ENCODE data around the gene SCGB1C1. TPM values are rescaled to one million over a fixed set of nuclear protein-coding genes. Genes with fewer than 3 reads are reported as not detected.

The SCGB1C1 gene
- total and polyA plus RNA-seq, 2 of the 8 experiments (the other 6 are each of a cell fraction or from before 2014, with no cell fraction given) = not detected

DNA sequence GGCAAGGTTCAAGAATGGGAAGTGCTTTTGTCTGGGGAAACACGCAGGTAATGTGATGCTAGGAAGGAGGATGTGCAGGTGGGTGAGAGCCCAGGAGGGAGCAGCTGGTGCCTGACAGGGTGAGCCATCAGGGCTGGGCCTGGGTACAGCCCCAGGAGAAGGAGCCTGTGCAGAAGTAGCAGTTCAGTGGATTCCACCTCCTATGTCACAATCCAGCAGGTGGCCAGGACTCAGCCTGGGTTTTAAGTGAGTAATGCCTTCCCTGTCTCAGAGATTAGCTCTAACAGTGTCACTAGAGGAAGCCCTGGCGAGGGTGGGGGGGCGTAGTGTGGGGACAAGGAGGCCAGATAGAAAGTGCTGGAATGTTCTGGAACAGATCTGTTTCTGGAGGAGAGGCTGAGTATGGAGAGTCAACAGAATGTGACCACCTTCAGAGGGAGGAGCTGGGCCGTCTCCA, 22.7 kb downstream of the SCGB1C1 start:
- Histone ChIP-seq H4K8ac (ENCODE audit: extremely low read depth, insufficient read depth, low read length) (no peak overlapping the region), H2AK5ac (ENCODE audit: low read depth, low read length) (no peak overlapping the region), H3K4me2 (ENCODE audit: insufficient read depth in 1 of 2, low read depth in 2 of 2, low read length in 2 of 2) (no peak overlapping the region), H3K56ac (replicated peaks; ENCODE audit: insufficient read length, low read depth, low read length) (no peak overlapping the region), H2AFZ (ENCODE audit: low read length) (no peak overlapping the region), H3K36me3 (ENCODE audit: control insufficient read depth in 2 of 4, insufficient read depth in 4 of 4, low read length in 3 of 4) (peaks cover 25 to 46% (median 33%) of the 10 kb centered on the region in 4 experiments), H3K14ac (ENCODE audit: insufficient read length) (no peak overlapping the region), H3K9ac (replicated peaks in 1 of 4; ENCODE audit: extremely low read depth in 1 of 4, low read depth in 3 of 4, low read length in 3 of 4) (no peak overlapping the region), H3K9me3 (ENCODE audit: insufficient read depth in 2 of 2, low read depth in 1 of 2, low read length in 1 of 2) (no peaks in the 10 kb centered on the region), H2BK15ac (ENCODE audit: low read length) (no peak overlapping the region), H3K79me2 (ENCODE audit: control insufficient read depth in 1 of 2, insufficient read depth in 2 of 2, low read length in 2 of 2) (peaks cover 0 to 2% of the 10 kb centered on the region in 2 experiments; a peak in 1 of 4 replicates), H3K27me3 (replicated peaks in 1 of 4; ENCODE audit: control insufficient read depth in 3 of 4, extremely low read depth in 1 of 4, insufficient read depth in 3 of 4, low read length in 3 of 4) (no peaks in the 10 kb centered on the region), H3K18ac (ENCODE audit: extremely low read depth, low read length) (no peak overlapping the region), H3K4me3 (ENCODE audit: extremely low read depth in 1 of 4, insufficient read depth in 2 of 4, low read depth in 3 of 4, low read length in 4 of 4) (no peak overlapping the region), H2BK5ac (ENCODE audit: low read depth, low read length) (no peak overlapping the region), H3K23me2 (ENCODE audit: low read depth, low read length) (no peaks in the 10 kb centered on the region), H3K4ac (replicated peaks; ENCODE audit: insufficient read length, low read depth, low read length) (no peak overlapping the region), H2BK20ac (ENCODE audit: low read length) (no peak overlapping the region), H3K79me1 (ENCODE audit: low read depth, low read length) (no peaks in the 10 kb centered on the region), H4K20me1 (replicated peaks in 1 of 2; ENCODE audit: control insufficient read depth in 1 of 2, insufficient read depth in 2 of 2, low read length in 2 of 2) (peaks cover 0 to 1% of the 10 kb centered on the region in 2 experiments), H3K4me1 (replicated peaks in 1 of 4; ENCODE audit: control insufficient read depth in 3 of 4, insufficient read depth in 4 of 4, low read length in 3 of 4) (no peaks in the 10 kb centered on the region), H4K5ac (ENCODE audit: insufficient read length, low read depth, low read length) (no peak overlapping the region), H4K91ac (replicated peaks; ENCODE audit: insufficient read length, low read length) (no peak overlapping the region), H3K23ac (ENCODE audit: insufficient read length) (no peak overlapping the region), H3K27ac (ENCODE audit: low read depth, low read length) (no peak overlapping the region), H2BK12ac (ENCODE audit: low read depth, low read length) (no peak overlapping the region), H2BK120ac (replicated peaks; ENCODE audit: low read depth, low read length) (no peak overlapping the region)
- DNase-seq (ENCODE audit: low read depth in 1 of 2, low spot score in 2 of 2) = no peak
- 94% methylated on average over 4 of the region's 4 CpGs; no CpG with 5 or more reads in 1 of the 2 experiments for WGBS, 2 experiments (ENCODE audit: extremely low coverage in 1 of 2, insufficient coverage in 1 of 2, insufficient read length in 1 of 2, insufficient replicate concordance in 2 of 2, low coverage in 1 of 2, low lambda C conversion rate in 2 of 2, missing lambda C conversion rate in 1 of 2)
- ChIA-PET POLR2A (ENCODE audit: partially characterized antibody) (interaction anchor here (0.8 to 8.7 kb wide), 6 partner anchors 8 to 155 kb away, joined by 3 to 99 read pairs (median 6); partner anchors contain the start of genes B4GALNT4, BET1L, IFITM5 and RIC8A), CTCF (ENCODE audit: partially characterized antibody) (interaction anchor here (0.7 to 2.1 kb wide), 8 partner anchors 9 to 148 kb away, joined by 3 to 8 read pairs (median 4); no protein-coding TSS in a partner anchor)
- no peak for FAIRE-seq
- no peak for TF ChIP-seq CREB1 (IDR thresholded peaks at IDR 0.05)
- TF ChIP-seq YY1 (IDR thresholded peaks at IDR 0.05; ENCODE audit: low read depth, low read length) = no peak
- no peak for TF ChIP-seq ZNF274 (IDR thresholded peaks at IDR 0.05; ENCODE audit: borderline replicate concordance, extremely low read depth, low read length)
- no peak for TF ChIP-seq CBX8 (IDR thresholded peaks at IDR 0.05; ENCODE audit: borderline replicate concordance, low read depth, low read length)
- no peak for TF ChIP-seq SIN3A (conservative IDR thresholded peaks at IDR 0.05 in 1 of 2, IDR thresholded peaks at IDR 0.05 in 1 of 2; ENCODE audit: low read depth in 1 of 2, low read length in 2 of 2)
- no peak for TF ChIP-seq EGR1 (IDR thresholded peaks at IDR 0.05; ENCODE audit: borderline replicate concordance, low read depth, low read length)
- TF ChIP-seq EP300 (IDR thresholded peaks at IDR 0.05; ENCODE audit: borderline replicate concordance in 1 of 2, low read depth in 2 of 2, low read length in 2 of 2) = no peak
- TF ChIP-seq TAF1 (IDR thresholded peaks at IDR 0.05; ENCODE audit: low read depth, low read length) = no peak
- TF ChIP-seq ASH2L (IDR thresholded peaks at IDR 0.05; ENCODE audit: low read length) = no peak
- no peak for TF ChIP-seq SAP30 (IDR thresholded peaks at IDR 0.05; ENCODE audit: insufficient read depth, insufficient replicate concordance, low read length)
- no peak for TF ChIP-seq GTF2F1 (IDR thresholded peaks at IDR 0.05; ENCODE audit: borderline replicate concordance, low read depth, low read length)
- no peak for TF ChIP-seq TCF12 (IDR thresholded peaks at IDR 0.05; ENCODE audit: low read depth, low read length)
- TF ChIP-seq KDM5A (IDR thresholded peaks at IDR 0.05; ENCODE audit: low read length) = no peak

Data from H1 (cell line).